SK-N-SH (cell line): ENCODE results near the gene NFIX.

Experiments used
- FOXM1 ChIP-seq: IDR thresholded peaks from 2 replicates; pipeline ENCODE4 v1.4.0; 2012; ENCODE audit warnings: low read depth, mild to moderate bottlenecking
- SIN3A ChIP-seq: IDR thresholded peaks from 2 replicates; pipeline ENCODE4 v1.6.1; 2012; ENCODE audit warnings: low read depth, mild to moderate bottlenecking, low read length, moderate library complexity, borderline replicate concordance
- TCF12 ChIP-seq: IDR thresholded peaks from 2 replicates; pipeline ENCODE4 v1.4.0; 2012

GRCh38 chr19:13044231-13044836 lies 49.1 kb downstream of the NFIX start:
- TF ChIP-seq TCF12 (no peak), FOXM1 (no peak), SIN3A (no peak)
